ENCODE results near the gene GRAP. TPM values are rescaled to one million over a fixed set of nuclear protein-coding genes. Genes with fewer than 3 reads are reported as not detected.

GRAP gene
- total RNA-seq, 1 experiment from 2014 or later = not detected

- peaks cover 16% of the 10 kb centered on the region for H3K4me1 Mint-ChIP-seq (ENCODE audit: low read depth, unreplicated experiment)
- H3K27me3 Mint-ChIP-seq (ENCODE audit: unreplicated experiment) = no peaks in the 10 kb centered on the region
- no TSS peak for BruUV-seq (replicated peaks)
- H3K27ac Mint-ChIP-seq (ENCODE audit: unreplicated experiment) = no peak within 1 kb of the TSS
- no peaks in the 10 kb centered on the region for H3K9me3 Mint-ChIP-seq (ENCODE audit: low read depth, unreplicated experiment)
- CTCF ChIA-PET = interaction anchor here (0.7 kb wide), 1 partner anchor 644 kb away, joined by 3 read pairs; no protein-coding TSS in a partner anchor
- intact Hi-C loops (cut with micrococcal nuclease; ENCODE audit: unreplicated experiment) = no loop called here
- DNase-seq = peak; percentile 87
- peak within 1 kb of the TSS; percentile 66 for H3K4me3 Mint-ChIP-seq (ENCODE audit: low read depth, unreplicated experiment)
- TF ChIP-seq CTCF (IDR thresholded peaks at IDR 0.05; ENCODE audit: unreplicated experiment) = no peak
- H3K36me3 Mint-ChIP-seq (ENCODE audit: insufficient read depth, unreplicated experiment) = peaks cover 26% of the 10 kb centered on the region
Measured at GRCh38 chr17:19004421-19005136, 42.2 kb downstream of the GRAP start, which contains the start of gene FAM83G. TSS of gene FAM83G (minus strand) at chr17:19004764. CDS start at chr17:19004041, 723 bp downstream.

- intact Hi-C loops (cut with micrococcal nuclease; ENCODE audit: unreplicated experiment) = no loop called here
- no peak overlapping the region for H3K27ac Mint-ChIP-seq (ENCODE audit: unreplicated experiment)
- H3K4me1 Mint-ChIP-seq (ENCODE audit: low read depth, unreplicated experiment) = peaks cover 16% of the 10 kb centered on the region
- no TSS peak for BruUV-seq (replicated peaks)
- peaks cover 26% of the 10 kb centered on the region for H3K36me3 Mint-ChIP-seq (ENCODE audit: insufficient read depth, unreplicated experiment)
- peak overlapping the region; percentile 66 for H3K4me3 Mint-ChIP-seq (ENCODE audit: low read depth, unreplicated experiment)
- no peak for TF ChIP-seq CTCF (IDR thresholded peaks at IDR 0.05; ENCODE audit: unreplicated experiment)
- CTCF ChIA-PET = interaction anchor here (0.7 kb wide), 1 partner anchor 645 kb away, joined by 3 read pairs; no protein-coding TSS in a partner anchor
- H3K27me3 Mint-ChIP-seq (ENCODE audit: unreplicated experiment) = no peaks in the 10 kb centered on the region
- H3K9me3 Mint-ChIP-seq (ENCODE audit: low read depth, unreplicated experiment) = no peaks in the 10 kb centered on the region
- peak; percentile 40 for DNase-seq
Measured at GRCh38 chr17:19003543-19004420, 43.0 kb downstream of the GRAP start.

GRCh38 chr17:19002805-19003542 is 43.8 kb downstream of the GRAP start:
- Mint-ChIP-seq H3K27ac (ENCODE audit: unreplicated experiment) (no peak overlapping the region), H3K9me3 (ENCODE audit: low read depth, unreplicated experiment) (no peaks in the 10 kb centered on the region), H3K4me1 (ENCODE audit: low read depth, unreplicated experiment) (peaks cover 16% of the 10 kb centered on the region), H3K4me3 (ENCODE audit: low read depth, unreplicated experiment) (peak overlapping the region; percentile 66), H3K27me3 (ENCODE audit: unreplicated experiment) (no peaks in the 10 kb centered on the region), H3K36me3 (ENCODE audit: insufficient read depth, unreplicated experiment) (peaks cover 26% of the 10 kb centered on the region)
- CTCF ChIA-PET = interaction anchor here (1.0 kb wide), 1 partner anchor 9 kb away, joined by 3 read pairs; no protein-coding TSS in a partner anchor
- BruUV-seq (replicated peaks) = no TSS peak
- intact Hi-C loops (cut with micrococcal nuclease; ENCODE audit: unreplicated experiment) = no loop called here
- TF ChIP-seq CTCF (IDR thresholded peaks at IDR 0.05; ENCODE audit: unreplicated experiment) = no peak
- no peak for DNase-seq

Measured in Calu3 (cell line).